Ovary (tissue), 3 donors: Measurements from ENCODE around the gene NSF.
"Not testable (repeated sequence)": the region's sequence is repeated elsewhere in the genome, so short reads cannot be mapped to it uniquely, and the experiment has no call there.

Source experiments
- EP300 ChIP-seq: sonication (generic); formaldehyde crosslinking; IDR thresholded peaks from one replicate; pipeline ENCODE4 v1.6.1; 2017; ENCODE audit warnings: antibody characterized with exemption
- POLR2A ChIP-seq: fragments of 450-650 bp; IDR thresholded peaks from one replicate; pipeline ENCODE4 v1.6.1; 2017; ENCODE audit warnings: antibody characterized with exemption, mild to moderate bottlenecking, moderate library complexity
- TF ChIP-seq, protein P1 (sequence below), 3 donors: fragments of 450-650 bp in 2 of 3; fragments of 200-600 bp in 1 of 3; IDR thresholded peaks; one replicate each; pipeline versions ENCODE4 v1.5.1 to v1.8.0; 2016 to 2022; ENCODE audit warnings: antibody characterized with exemption in 3 of 3, mild to moderate bottlenecking in 1 of 3
- donor health status: DM: no; HTN: no; CAD: no.

DNA sequence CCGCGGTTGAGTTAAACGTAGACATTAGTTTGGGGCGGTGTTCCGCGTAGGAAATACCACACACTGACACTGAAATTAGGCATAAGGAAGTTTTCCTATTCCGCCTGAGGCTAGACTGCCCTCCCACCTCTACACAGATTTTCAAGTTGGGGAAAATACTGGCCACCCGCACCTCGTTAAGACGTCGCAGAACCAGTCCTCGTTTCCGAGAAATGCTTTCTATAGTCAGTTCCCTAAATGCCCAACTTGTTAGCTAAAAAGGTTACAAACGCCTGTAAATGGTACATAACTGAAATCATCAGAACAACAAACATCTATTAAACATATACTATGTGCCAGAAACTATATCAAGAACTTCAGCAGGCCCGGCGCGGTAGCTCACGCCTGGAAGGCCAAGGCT is 10.4 kb upstream of the NSF start:
- TF ChIP-seq POLR2A, EP300: not testable (repeated sequence)
- TF ChIP-seq, protein P1, sequence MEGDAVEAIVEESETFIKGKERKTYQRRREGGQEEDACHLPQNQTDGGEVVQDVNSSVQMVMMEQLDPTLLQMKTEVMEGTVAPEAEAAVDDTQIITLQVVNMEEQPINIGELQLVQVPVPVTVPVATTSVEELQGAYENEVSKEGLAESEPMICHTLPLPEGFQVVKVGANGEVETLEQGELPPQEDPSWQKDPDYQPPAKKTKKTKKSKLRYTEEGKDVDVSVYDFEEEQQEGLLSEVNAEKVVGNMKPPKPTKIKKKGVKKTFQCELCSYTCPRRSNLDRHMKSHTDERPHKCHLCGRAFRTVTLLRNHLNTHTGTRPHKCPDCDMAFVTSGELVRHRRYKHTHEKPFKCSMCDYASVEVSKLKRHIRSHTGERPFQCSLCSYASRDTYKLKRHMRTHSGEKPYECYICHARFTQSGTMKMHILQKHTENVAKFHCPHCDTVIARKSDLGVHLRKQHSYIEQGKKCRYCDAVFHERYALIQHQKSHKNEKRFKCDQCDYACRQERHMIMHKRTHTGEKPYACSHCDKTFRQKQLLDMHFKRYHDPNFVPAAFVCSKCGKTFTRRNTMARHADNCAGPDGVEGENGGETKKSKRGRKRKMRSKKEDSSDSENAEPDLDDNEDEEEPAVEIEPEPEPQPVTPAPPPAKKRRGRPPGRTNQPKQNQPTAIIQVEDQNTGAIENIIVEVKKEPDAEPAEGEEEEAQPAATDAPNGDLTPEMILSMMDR (IDR thresholded peaks at IDR 0.05) = not testable (repeated sequence)
